ENCODE results near the gene OSER1. TPM values are rescaled to one million over a fixed set of nuclear protein-coding genes. Genes with fewer than 3 reads are reported as not detected.
A peak's percentile ranks its signal among the peaks of the same experiment; 100 is the strongest.

OSER1 gene
- total RNA-seq, 2 donors from 2014 or later = 30.5 to 38.6 TPM

DNA sequence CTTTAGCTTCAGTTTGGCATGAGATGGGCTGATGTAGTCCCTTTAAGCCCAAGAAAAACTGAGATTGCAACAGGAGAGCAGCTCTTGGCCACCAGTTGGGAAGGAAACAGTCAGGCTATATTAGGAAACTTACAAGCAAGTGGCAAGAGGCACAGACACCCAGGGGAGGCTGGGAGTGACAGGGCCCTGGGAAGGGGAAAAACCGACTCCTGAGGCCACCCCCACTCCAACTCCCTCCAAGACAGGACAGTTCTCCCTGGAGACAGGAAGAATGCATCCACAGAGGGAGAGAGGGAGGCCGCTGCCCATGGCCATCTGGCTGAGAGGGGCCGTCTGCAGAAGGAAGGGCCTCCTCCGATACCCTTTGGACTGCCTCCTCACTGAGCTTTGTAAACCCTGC, 44.1 kb downstream of the OSER1 start:
- Mint-ChIP-seq H3K9me3 (no peaks in the 10 kb centered on the region), H3K4me3 (no peak overlapping the region), H3K27me3 (peaks cover 44% of the 10 kb centered on the region), H3K27ac (no peak overlapping the region), H3K4me1 (no peaks in the 10 kb centered on the region), H3K36me3 (ENCODE audit: low read depth) (no peaks in the 10 kb centered on the region)
- no peak for ATAC-seq (replicated peaks)

DNA sequence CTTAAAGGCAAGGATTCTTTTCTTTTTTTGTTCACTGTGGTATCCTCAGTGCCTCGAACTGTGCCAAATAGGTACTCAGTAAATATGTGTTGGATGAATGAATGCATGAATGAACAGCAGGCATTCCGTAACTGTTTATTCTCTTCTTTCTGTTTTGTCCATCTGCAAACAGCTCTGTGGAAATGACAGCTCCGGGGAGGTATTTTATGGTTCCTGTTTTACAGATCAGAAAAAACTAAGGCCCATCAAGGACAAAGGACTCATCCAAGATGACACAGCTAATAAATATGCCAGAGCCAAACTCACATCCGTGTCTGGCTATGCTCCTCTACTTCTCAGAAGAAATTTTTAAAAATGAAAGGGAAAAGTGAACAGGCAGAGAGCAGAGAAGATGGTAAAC, 44.6 kb downstream of the OSER1 start:
- Mint-ChIP-seq H3K9me3 (no peaks in the 10 kb centered on the region), H3K36me3 (ENCODE audit: low read depth) (no peaks in the 10 kb centered on the region), H3K27me3 (peaks cover 42% of the 10 kb centered on the region), H3K4me3 (no peak overlapping the region), H3K4me1 (no peaks in the 10 kb centered on the region), H3K27ac (no peak overlapping the region)
- no peak for ATAC-seq (replicated peaks)

DNA sequence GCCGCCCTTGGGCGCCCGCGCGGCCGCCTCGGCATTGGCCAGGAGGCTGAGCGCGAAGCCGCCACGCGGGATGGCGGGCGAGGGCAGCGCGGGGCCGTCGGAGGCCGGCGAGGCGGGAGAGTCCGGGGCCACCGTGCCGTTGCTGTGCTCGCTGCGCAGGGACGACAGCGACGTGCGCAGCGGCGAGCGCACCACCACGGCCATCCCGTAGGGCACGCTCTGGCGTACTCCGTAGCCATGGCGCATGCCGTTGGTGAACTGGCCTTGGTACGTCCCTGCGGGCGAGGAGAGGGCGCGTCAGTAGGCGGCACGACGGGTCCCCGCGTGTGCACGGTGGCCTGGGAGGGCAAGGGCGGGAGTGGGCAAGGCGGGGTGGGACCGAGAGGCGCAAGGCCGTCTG, 50.4 kb downstream of the OSER1 start:
- Mint-ChIP-seq H3K4me3 (no peak overlapping the region), H3K9me3 (peaks cover 4% of the 10 kb centered on the region), H3K4me1 (peaks cover 5% of the 10 kb centered on the region), H3K27ac (no peak overlapping the region), H3K27me3 (peaks cover 38% of the 10 kb centered on the region), H3K36me3 (ENCODE audit: low read depth) (no peaks in the 10 kb centered on the region)
- ATAC-seq (replicated peaks) = no peak

DNA sequence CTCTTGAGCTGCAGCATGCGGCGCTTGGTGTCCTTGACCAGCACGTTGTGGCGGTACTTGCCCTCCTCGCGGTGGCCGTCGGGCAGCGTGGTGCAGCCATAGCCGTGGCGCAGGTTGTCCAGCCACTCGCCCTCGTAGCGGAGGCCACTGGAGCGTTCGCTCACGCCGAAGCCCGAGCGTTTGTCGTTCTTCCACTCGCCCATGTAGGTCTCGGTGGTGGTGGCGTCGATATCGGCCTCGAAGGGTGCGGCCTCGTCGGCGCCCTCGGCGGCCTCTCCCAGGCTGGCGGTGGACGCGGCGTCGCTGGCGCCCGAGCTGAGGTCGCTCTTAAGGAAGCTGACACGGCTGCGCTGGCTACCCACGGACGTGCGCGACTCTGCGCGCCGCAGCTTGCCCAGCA, 50.9 kb downstream of the OSER1 start:
- Mint-ChIP-seq H3K36me3 (ENCODE audit: low read depth) (no peaks in the 10 kb centered on the region), H3K9me3 (peaks cover 4% of the 10 kb centered on the region), H3K4me3 (no peak overlapping the region), H3K4me1 (peaks cover 5% of the 10 kb centered on the region), H3K27ac (no peak overlapping the region), H3K27me3 (peaks cover 38% of the 10 kb centered on the region)
- ATAC-seq (replicated peaks) = no peak

DNA sequence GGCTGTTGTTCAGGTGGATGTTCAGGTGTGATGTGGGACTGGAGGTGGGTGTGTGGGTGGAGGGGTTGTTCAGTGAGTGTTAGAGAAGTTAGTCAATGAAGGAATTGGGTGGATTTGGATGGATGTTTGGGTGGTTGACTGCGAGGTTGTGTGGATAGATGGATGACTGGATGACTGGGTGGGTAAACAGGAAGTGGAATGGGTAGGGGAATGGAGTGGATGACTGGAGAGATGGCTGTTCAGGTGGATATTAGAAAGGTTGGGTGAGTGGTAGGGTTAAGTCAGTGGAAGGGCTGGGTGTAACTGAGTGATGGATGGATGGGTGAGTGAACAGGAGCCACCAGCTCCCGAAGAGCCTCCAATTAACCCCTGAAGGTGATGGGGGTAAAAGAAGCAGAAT, 51.4 kb downstream of the OSER1 start:
- Mint-ChIP-seq H3K4me3 (no peak overlapping the region), H3K36me3 (ENCODE audit: low read depth) (no peaks in the 10 kb centered on the region), H3K4me1 (peaks cover 5% of the 10 kb centered on the region), H3K27ac (no peak overlapping the region), H3K27me3 (peaks cover 33% of the 10 kb centered on the region), H3K9me3 (peaks cover 4% of the 10 kb centered on the region)
- ATAC-seq (replicated peaks) = no peak

DNA sequence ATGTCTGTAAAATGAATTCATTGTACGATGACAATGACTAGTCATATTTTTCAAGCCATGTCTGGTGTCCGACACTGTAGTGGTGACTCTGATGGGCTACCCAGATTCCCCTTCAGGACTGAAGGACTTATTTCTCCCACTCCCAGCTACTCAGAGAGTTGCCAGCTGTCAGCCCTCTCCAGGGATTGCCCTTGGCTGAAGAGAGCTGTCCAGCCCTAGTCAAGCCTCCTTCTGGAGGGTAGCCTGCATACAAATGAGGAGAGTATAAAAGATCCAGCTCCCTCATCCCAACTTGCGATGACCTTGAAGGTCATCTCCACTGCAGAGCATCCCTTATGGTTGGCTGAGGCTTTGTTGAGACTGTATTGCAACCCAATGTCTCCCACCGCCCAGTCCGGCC, 53.5 kb downstream of the OSER1 start:
- Mint-ChIP-seq H3K27me3 (peaks cover 22% of the 10 kb centered on the region), H3K27ac (no peak overlapping the region), H3K4me1 (peaks cover 5% of the 10 kb centered on the region), H3K9me3 (peaks cover 4% of the 10 kb centered on the region), H3K4me3 (no peak overlapping the region), H3K36me3 (ENCODE audit: low read depth) (no peaks in the 10 kb centered on the region)
- no peak for ATAC-seq (replicated peaks)

DNA sequence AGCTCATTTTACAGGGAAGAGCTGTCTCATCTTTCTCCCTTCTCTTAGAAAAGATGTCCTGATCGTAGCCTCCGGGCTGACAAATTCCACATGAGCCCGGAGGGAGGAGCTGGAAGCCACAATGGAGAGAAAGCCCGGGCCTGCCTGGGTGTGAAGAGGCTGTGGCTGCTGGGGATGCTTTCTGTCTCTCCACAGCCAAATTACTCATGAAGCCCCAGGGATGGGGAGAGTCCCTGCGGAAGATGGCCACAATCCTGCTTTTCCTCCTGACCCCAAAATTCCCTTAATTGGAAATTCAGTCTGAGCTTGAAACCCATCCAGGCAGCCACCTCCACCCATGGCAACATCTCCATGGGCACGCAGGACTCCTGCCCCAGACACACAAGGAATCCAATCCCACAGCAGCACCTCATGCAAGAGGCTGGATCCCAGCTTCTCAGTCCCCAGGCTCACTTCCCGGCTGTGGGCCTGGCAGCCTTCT, 56.0 kb downstream of the OSER1 start:
- Mint-ChIP-seq H3K9me3 (peaks cover 4% of the 10 kb centered on the region), H3K36me3 (ENCODE audit: low read depth) (no peaks in the 10 kb centered on the region), H3K4me1 (peaks cover 5% of the 10 kb centered on the region), H3K4me3 (no peak overlapping the region), H3K27ac (no peak overlapping the region), H3K27me3 (peaks cover 19% of the 10 kb centered on the region)
- ATAC-seq (replicated peaks) = no peak

DNA sequence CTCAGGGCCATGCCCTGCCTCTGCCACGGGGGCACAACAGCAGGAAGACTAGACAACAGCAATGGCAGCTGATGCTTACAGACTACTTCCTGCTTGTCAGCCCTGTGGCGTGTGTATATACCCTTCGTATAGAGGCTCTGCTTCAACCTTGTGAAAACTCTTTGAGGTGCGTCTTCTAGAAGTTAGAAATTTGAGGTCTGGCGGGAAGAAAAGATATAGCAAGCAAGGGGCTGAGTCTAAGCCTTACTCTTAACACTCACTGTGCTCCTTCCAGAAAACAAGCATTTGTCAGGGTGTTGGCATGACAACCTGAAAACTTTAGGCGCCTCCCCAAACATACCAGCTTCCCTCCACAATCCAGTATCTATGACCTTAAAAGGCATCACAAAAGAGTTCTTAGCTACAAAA, 56.9 kb downstream of the OSER1 start:
- ATAC-seq (replicated peaks) = peak; percentile 83
- Mint-ChIP-seq H3K27me3 (peaks cover 12% of the 10 kb centered on the region), H3K4me3 (peak overlapping the region; percentile 51), H3K9me3 (no peaks in the 10 kb centered on the region), H3K27ac (peak overlapping the region; percentile 80), H3K4me1 (no peaks in the 10 kb centered on the region), H3K36me3 (ENCODE audit: low read depth) (no peaks in the 10 kb centered on the region)

DNA sequence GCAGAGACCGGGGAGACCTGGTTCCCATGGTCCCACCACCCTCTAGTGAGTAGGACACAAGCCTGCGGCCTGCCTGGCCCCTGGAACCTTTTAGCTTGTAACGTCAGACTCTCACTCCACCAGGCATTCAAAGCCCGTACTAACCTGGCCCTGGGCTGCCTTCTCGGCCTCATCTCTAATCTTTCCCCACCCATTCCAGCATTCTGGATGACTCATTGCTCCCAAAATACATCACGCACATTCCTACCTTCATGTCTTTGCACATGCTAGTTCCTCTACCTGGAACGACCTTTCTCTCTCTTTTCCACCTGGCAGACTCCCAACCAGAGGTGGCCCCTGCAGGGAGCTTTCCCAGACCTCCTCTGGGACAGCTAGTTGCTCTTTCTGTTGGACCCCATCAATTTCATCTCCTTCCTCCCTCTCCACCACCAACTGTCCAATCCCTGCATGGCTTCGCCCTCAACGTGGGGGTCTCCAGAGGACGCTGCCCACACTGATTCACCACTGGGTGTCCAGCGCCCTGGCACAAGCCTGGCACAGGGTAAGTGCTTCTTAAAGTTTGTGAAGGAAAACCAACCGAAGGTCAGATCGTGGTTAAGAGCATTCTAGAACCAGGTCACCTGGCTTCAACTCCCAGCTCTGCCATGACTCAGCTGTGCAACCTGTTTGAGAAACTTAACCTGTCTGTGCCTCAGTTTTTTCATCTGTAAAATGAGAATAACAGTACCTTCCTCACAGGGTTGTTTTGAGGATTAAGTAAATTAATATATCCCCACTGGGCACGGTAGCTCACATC, 58.8 kb downstream of the OSER1 start:
- Mint-ChIP-seq H3K27me3 (peaks cover 4% of the 10 kb centered on the region), H3K4me3 (no peak overlapping the region), H3K4me1 (no peaks in the 10 kb centered on the region), H3K36me3 (ENCODE audit: low read depth) (no peaks in the 10 kb centered on the region), H3K27ac (no peak overlapping the region), H3K9me3 (no peaks in the 10 kb centered on the region)
- no peak for ATAC-seq (replicated peaks)

DNA sequence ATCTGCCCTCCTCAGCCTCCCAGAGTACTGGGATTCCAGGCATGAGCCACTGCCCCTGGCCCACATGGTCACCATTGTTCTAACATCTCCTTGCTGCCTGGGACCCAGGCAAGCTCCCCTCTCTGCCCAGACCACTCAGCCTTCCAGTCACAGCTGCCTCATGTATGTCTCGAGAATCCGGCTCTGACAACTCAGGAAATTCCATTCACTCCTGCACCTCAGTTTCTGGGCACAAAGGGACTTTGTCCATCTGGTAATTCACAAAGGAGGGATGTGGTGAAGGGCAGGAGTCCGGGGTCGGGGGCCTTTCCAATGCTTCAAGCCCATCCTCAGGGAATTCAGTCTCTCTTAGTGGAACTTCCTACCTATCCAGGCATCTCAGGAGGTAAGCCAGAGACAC, 64.3 kb downstream of the OSER1 start:
- Mint-ChIP-seq H3K9me3 (no peaks in the 10 kb centered on the region), H3K4me1 (no peaks in the 10 kb centered on the region), H3K4me3 (no peak overlapping the region), H3K36me3 (ENCODE audit: low read depth) (no peaks in the 10 kb centered on the region), H3K27ac (no peak overlapping the region), H3K27me3 (peaks cover 15% of the 10 kb centered on the region)
- no peak for ATAC-seq (replicated peaks)

Other genes starting within 250 kb of the OSER1 start
- under 1 TPM; 0.09 to 0.42 TPM for gene JPH2, start 23.6 kb downstream of the OSER1 start, total RNA-seq
- not detected for gene GDAP1L1, start 36.5 kb upstream of the OSER1 start, total RNA-seq
- gene FITM2, start 100.4 kb upstream of the OSER1 start, total RNA-seq = 1 to 10 TPM; 2.2 TPM
- not detected for gene R3HDML, start 126.3 kb upstream of the OSER1 start, total RNA-seq
- not detected for gene HNF4A, start 144.9 kb upstream of the OSER1 start, total RNA-seq